GM12874 (cell line): Measurements from ENCODE around the gene SMAD7.

ENCODE experiments used
- TF ChIP-seq, protein P1 (sequence below): IDR thresholded peaks from 2 replicates; pipeline ENCODE4 v1.5.1; 2011; ENCODE audit warnings: low read depth, mild to moderate bottlenecking, control low read depth, low read length, moderate library complexity; ENCODE audit not compliant: insufficient read depth

SMAD7 gene

GRCh38 chr18:48941672-48942071, 9.1 kb downstream of the SMAD7 start:
- TF ChIP-seq, protein P1, sequence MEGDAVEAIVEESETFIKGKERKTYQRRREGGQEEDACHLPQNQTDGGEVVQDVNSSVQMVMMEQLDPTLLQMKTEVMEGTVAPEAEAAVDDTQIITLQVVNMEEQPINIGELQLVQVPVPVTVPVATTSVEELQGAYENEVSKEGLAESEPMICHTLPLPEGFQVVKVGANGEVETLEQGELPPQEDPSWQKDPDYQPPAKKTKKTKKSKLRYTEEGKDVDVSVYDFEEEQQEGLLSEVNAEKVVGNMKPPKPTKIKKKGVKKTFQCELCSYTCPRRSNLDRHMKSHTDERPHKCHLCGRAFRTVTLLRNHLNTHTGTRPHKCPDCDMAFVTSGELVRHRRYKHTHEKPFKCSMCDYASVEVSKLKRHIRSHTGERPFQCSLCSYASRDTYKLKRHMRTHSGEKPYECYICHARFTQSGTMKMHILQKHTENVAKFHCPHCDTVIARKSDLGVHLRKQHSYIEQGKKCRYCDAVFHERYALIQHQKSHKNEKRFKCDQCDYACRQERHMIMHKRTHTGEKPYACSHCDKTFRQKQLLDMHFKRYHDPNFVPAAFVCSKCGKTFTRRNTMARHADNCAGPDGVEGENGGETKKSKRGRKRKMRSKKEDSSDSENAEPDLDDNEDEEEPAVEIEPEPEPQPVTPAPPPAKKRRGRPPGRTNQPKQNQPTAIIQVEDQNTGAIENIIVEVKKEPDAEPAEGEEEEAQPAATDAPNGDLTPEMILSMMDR, result no peak

DNA sequence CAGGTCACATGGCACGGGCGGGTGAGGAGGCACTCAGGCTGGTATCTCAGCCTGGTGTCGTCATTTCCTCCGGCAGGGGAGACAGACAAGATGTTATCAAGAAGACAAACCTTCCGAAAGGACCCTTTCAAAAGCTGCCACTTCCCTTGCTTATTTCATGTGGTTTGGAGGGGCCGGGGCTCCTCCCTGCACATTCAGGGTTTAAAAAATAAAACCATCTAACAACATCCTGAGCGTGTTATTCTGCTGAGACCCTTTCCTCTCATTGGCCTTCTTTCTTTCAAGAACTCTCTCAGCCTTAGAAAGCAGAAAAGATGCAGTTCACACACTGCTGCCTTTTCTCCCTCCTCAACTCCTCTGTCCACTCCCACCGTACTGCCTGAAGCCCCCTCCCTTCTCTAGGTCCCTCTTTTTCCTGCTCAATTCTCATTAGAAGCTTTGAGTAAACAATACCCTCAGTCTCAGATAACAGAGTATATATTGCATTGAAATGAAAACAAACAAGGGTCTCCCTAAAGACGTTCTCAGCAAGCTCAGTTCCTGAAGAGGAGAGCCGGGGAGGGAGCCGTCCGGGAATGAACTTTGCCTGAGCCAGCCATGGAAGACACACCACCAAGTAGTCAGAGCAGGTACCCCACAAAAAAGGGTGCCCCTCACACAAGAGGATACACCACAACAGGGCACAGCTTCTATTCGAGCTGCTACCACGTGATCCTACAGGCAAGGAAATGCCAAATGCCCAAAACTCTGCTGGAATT, 9.7 kb downstream of the SMAD7 start:
- TF ChIP-seq, protein P1, result no peak

DNA sequence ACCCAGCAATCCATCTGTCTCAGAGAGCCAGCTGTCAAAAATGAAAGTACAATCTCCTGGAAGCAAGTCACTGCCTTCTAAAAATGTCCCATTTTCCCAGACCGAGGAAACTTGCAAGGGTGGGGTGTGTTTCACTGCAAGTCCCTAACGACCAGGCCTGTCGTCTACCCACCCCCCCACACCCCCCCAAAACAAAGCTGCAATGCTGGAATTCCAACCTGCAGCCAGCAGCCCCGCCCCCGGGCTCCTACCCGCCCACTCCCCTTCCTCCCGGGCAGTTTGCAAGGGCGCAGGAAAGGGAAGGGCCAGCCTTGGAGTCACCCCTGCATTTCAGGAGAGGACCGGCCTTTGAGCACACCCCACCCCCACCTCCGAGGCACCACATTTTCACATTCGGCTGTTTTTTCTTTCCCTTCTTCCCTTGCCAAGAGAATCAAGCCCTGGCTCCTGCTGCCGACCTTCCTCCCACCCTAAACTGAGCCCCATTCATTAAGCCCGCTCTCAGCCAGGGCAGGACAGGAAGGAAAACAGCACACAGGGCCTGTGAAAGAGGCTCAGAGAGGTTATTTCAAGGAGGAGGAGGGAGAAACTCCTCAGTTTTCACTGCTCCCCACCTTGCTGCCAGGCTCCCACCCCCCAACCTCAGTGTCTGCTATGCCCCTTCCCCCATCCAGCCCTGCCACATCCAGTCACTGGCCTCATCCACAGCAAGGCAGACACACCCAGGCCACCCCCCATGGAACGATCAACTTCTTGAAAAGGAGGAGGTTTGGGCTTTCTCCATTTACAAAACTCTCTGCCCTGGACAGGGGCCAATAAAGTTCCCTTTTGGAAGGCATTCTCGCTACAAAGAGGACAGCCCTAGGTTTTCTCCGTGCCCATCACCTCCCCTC, 11.3 kb downstream of the SMAD7 start:
- TF ChIP-seq, protein P1, result no peak

- TF ChIP-seq, protein P1, result no peak
These were observed 11.9 kb downstream of the SMAD7 start for GRCh38 chr18:48938827-48939204.

- TF ChIP-seq, protein P1, result no peak
These were observed 12.7 kb downstream of the SMAD7 start for GRCh38 chr18:48937869-48938750.

DNA sequence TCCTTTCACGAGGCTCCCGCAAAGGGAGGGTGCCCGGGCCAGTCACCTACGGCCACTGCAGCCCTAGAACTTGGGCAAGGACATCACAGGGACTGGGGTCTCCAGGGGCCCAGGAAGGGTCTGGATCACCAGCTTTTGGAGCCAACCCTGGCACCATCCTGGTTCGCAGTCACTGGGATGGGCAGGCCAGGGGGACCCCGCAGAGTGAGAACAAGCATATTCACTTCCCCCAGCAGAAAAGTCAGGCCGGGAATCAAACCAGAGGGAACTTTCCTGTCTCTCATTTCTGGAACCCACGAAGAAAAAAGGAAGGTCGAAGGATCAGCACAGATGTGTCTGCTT, 15.4 kb downstream of the SMAD7 start:
- TF ChIP-seq, protein P1, result no peak
